ENCODE results near the gene BCR. TPM values are rescaled to one million over a fixed set of nuclear protein-coding genes. Genes with fewer than 3 reads are reported as not detected.

Gene BCR
- total and polyA plus RNA-seq, 2 donors (not counting 1 experiment from before 2014, with no cell fraction given) = 30.2 to 46.4 TPM

GRCh38 chr22:23245045-23245798, 64.9 kb downstream of the BCR start:
- H3K27ac ChIP-seq (ENCODE audit: low read length in 2 of 2) = no peak overlapping the region
- peaks cover 70% of the 10 kb centered on the region for H4K20me1 ChIP-seq (ENCODE audit: control insufficient read depth, insufficient read depth, low read length, poor library complexity, severe bottlenecking)
- ATAC-seq (ENCODE audit: low read depth) (no peak), DNase-seq (no peak)
- H3K4me3 ChIP-seq (ENCODE audit: control extremely low read depth in 1 of 5, extremely low read depth in 1 of 5, insufficient read depth in 1 of 5, low read depth in 2 of 5, low read length in 4 of 5) = no peak overlapping the region
- no peak overlapping the region for H2AFZ ChIP-seq (ENCODE audit: insufficient read depth, low read depth, low read length, poor library complexity, severe bottlenecking)
- H3K4me2 ChIP-seq (replicated peaks; ENCODE audit: low read depth, low read length, poor library complexity, severe bottlenecking) = no peak overlapping the region
- TF ChIP-seq EZH2 (IDR thresholded peaks at IDR 0.05; ENCODE audit: borderline replicate concordance, insufficient read depth, low read depth, low read length, poor library complexity, severe bottlenecking) = no peak
- TF ChIP-seq, protein P1, sequence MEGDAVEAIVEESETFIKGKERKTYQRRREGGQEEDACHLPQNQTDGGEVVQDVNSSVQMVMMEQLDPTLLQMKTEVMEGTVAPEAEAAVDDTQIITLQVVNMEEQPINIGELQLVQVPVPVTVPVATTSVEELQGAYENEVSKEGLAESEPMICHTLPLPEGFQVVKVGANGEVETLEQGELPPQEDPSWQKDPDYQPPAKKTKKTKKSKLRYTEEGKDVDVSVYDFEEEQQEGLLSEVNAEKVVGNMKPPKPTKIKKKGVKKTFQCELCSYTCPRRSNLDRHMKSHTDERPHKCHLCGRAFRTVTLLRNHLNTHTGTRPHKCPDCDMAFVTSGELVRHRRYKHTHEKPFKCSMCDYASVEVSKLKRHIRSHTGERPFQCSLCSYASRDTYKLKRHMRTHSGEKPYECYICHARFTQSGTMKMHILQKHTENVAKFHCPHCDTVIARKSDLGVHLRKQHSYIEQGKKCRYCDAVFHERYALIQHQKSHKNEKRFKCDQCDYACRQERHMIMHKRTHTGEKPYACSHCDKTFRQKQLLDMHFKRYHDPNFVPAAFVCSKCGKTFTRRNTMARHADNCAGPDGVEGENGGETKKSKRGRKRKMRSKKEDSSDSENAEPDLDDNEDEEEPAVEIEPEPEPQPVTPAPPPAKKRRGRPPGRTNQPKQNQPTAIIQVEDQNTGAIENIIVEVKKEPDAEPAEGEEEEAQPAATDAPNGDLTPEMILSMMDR (IDR thresholded peaks at IDR 0.05) = no peak
- peaks cover 35 to 56% of the 10 kb centered on the region in 2 donors for H3K4me1 ChIP-seq (ENCODE audit: control insufficient read depth in 2 of 2, insufficient read depth in 2 of 2, low read length in 2 of 2)
- H3K27me3 ChIP-seq (replicated peaks in 1 of 4; ENCODE audit: control extremely low read depth in 1 of 4, control insufficient read depth in 3 of 4, insufficient read depth in 4 of 4, low read length in 3 of 4) = no peaks in the 10 kb centered on the region
- intact Hi-C loops (cut with micrococcal nuclease) = no loop called here
- POLR2A ChIA-PET = no interaction called here
- H3K9me3 Mint-ChIP-seq (ENCODE audit: insufficient read depth) = no peaks in the 10 kb centered on the region
- 88% methylated on average over 10 of the region's 17 CpGs for WGBS (ENCODE audit: insufficient coverage)
- H3K4me1 Mint-ChIP-seq = peaks cover 53% of the 10 kb centered on the region
- H3K4me3 Mint-ChIP-seq = no peak overlapping the region
- H3K9ac ChIP-seq (ENCODE audit: low read length) = no peak overlapping the region
- no peaks in the 10 kb centered on the region for H3K27me3 Mint-ChIP-seq
- peaks cover 0 to 2% of the 10 kb centered on the region in 2 experiments for H3K36me3 ChIP-seq (replicated peaks in 1 of 2; ENCODE audit: control extremely low read depth in 1 of 2, control insufficient read depth in 1 of 2, extremely low read depth in 1 of 2, insufficient read depth in 2 of 2, low read length in 1 of 2)
- H3K79me2 ChIP-seq (ENCODE audit: control insufficient read depth, insufficient read depth, low read length) = peaks cover 66% of the 10 kb centered on the region
- CTCF ChIA-PET = no interaction called here
- no peaks in the 10 kb centered on the region for H3K9me3 ChIP-seq (ENCODE audit: control extremely low read depth in 1 of 3, control insufficient read depth in 2 of 3, insufficient read depth in 1 of 3, low read length in 2 of 3)
- no peak overlapping the region for H3K27ac Mint-ChIP-seq

DNA sequence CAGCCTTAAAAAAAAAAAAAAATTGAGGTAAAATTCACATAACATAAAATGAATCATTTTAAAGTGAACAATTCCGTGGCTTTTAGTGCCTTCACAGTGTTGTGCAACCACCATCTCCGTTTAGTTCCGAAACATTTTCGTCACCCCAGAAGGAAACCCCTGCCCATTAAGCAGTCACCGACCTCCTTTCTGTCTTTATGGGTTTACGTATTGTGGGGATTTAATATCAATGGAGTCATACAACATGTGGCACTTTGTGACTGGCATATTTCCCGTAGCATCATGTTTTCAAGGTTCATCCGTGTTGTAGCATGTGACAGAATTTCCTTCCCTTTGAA, 65.5 kb downstream of the BCR start:
- Mint-ChIP-seq H3K27me3 (no peaks in the 10 kb centered on the region), H3K27ac (no peak overlapping the region), H3K9me3 (ENCODE audit: insufficient read depth) (no peaks in the 10 kb centered on the region), H3K4me1 (peaks cover 51% of the 10 kb centered on the region), H3K4me3 (no peak overlapping the region)
- Histone ChIP-seq H3K27ac (ENCODE audit: low read length in 2 of 2) (no peak overlapping the region), H3K4me1 (ENCODE audit: control insufficient read depth in 2 of 2, insufficient read depth in 2 of 2, low read length in 2 of 2) (peaks cover 33 to 52% of the 10 kb centered on the region in 2 donors), H3K9ac (ENCODE audit: low read length) (no peak overlapping the region), H3K79me2 (ENCODE audit: control insufficient read depth, insufficient read depth, low read length) (peaks cover 68% of the 10 kb centered on the region), H3K4me2 (replicated peaks; ENCODE audit: low read depth, low read length, poor library complexity, severe bottlenecking) (no peak overlapping the region), H4K20me1 (ENCODE audit: control insufficient read depth, insufficient read depth, low read length, poor library complexity, severe bottlenecking) (peaks cover 72% of the 10 kb centered on the region), H3K9me3 (ENCODE audit: control extremely low read depth in 1 of 3, control insufficient read depth in 2 of 3, insufficient read depth in 1 of 3, low read length in 2 of 3) (no peaks in the 10 kb centered on the region), H3K27me3 (replicated peaks in 1 of 4; ENCODE audit: control extremely low read depth in 1 of 4, control insufficient read depth in 3 of 4, insufficient read depth in 4 of 4, low read length in 3 of 4) (no peaks in the 10 kb centered on the region), H2AFZ (ENCODE audit: insufficient read depth, low read depth, low read length, poor library complexity, severe bottlenecking) (no peak overlapping the region), H3K36me3 (replicated peaks in 1 of 2; ENCODE audit: control extremely low read depth in 1 of 2, control insufficient read depth in 1 of 2, extremely low read depth in 1 of 2, insufficient read depth in 2 of 2, low read length in 1 of 2) (peaks cover 0 to 2% of the 10 kb centered on the region in 2 experiments), H3K4me3 (ENCODE audit: control extremely low read depth in 1 of 5, extremely low read depth in 1 of 5, insufficient read depth in 1 of 5, low read depth in 2 of 5, low read length in 4 of 5) (no peak overlapping the region)
- POLR2A ChIA-PET = no interaction called here
- TF ChIP-seq EZH2 (IDR thresholded peaks at IDR 0.05; ENCODE audit: borderline replicate concordance, insufficient read depth, low read depth, low read length, poor library complexity, severe bottlenecking) = no peak
- TF ChIP-seq, protein P1 (IDR thresholded peaks at IDR 0.05) = no peak
- DNase-seq (no peak), ATAC-seq (ENCODE audit: low read depth) (no peak)
- intact Hi-C loops (cut with micrococcal nuclease) = no loop called here
- CTCF ChIA-PET = no interaction called here
- WGBS (ENCODE audit: insufficient coverage) = 53% methylated on average over 3 of the region's 8 CpGs

All from B cell (primary cell).